Parathyroid adenoma (tissue), 2 donors: ENCODE measurements around the gene TRAF1.

ENCODE experiments used
- H2AFZ ChIP-seq: fragments of 300-600 bp; sonication (generic); one replicate; pipeline ENCODE4 v1.7.0; 2017; ENCODE audit warnings: antibody characterized with exemption, mild to moderate bottlenecking
- H3K27ac ChIP-seq: fragments of 300-600 bp; sonication (generic); one replicate; pipeline ENCODE4 v1.7.0; 2017
- H3K27me3 ChIP-seq: fragments of 300-600 bp; sonication (generic); one replicate; pipeline ENCODE4 v1.7.0; 2017; ENCODE audit warnings: low read length; ENCODE audit not compliant: control insufficient read depth, insufficient read depth
- H3K36me3 ChIP-seq: fragments of 300-600 bp; sonication (generic); one replicate; pipeline ENCODE4 v1.7.0; 2017; ENCODE audit warnings: low read length; ENCODE audit not compliant: control insufficient read depth, insufficient read depth
- H3K4me1 ChIP-seq: fragments of 300-600 bp; sonication (generic); one replicate; pipeline ENCODE4 v1.7.0; 2017; ENCODE audit warnings: control low read depth
- H3K4me2 ChIP-seq: fragments of 300-600 bp; sonication (generic); one replicate; pipeline ENCODE4 v1.7.0; 2017; ENCODE audit warnings: low read length
- H3K4me3 ChIP-seq: fragments of 300-600 bp; sonication (generic); one replicate; pipeline ENCODE4 v1.7.0; 2017; ENCODE audit warnings: low read depth, low read length
- H3K79me2 ChIP-seq: fragments of 300-600 bp; sonication (generic); one replicate; pipeline ENCODE4 v1.7.0; 2017; ENCODE audit warnings: control low read depth
- H3K9ac ChIP-seq: fragments of 300-600 bp; sonication (generic); one replicate; pipeline ENCODE4 v1.7.0; 2017; ENCODE audit warnings: mild to moderate bottlenecking
- H3K9me3 ChIP-seq: fragments of 300-600 bp; sonication (generic); one replicate; pipeline ENCODE4 v1.7.0; 2017; ENCODE audit warnings: low read length; ENCODE audit not compliant: control insufficient read depth
- CTCF ChIP-seq: fragments of 300-600 bp; sonication (generic); IDR thresholded peaks from one replicate; pipeline ENCODE4 v1.7.0; 2017; ENCODE audit warnings: antibody characterized with exemption, mild to moderate bottlenecking
- donor health status: primary hyperparathyroidism.

Gene TRAF1

GRCh38 chr9:120956862-120957261, 30.3 kb upstream of the TRAF1 start:
- no peak overlapping the region for H3K27ac ChIP-seq
- no peak overlapping the region for H3K4me3 ChIP-seq
- no peaks in the 10 kb centered on the region for H3K36me3 ChIP-seq
- H3K9ac ChIP-seq, result no peak overlapping the region
- no peak for TF ChIP-seq CTCF
- H3K27me3 ChIP-seq, result no peaks in the 10 kb centered on the region
- H3K4me1 ChIP-seq, result no peaks in the 10 kb centered on the region
- no peaks in the 10 kb centered on the region for H3K79me2 ChIP-seq
- no peaks in the 10 kb centered on the region for H3K9me3 ChIP-seq
- no peak overlapping the region for H2AFZ ChIP-seq
- H3K4me2 ChIP-seq, result no peak overlapping the region

GRCh38 chr9:120951960-120952618, 25.5 kb upstream of the TRAF1 start:
- H3K27ac ChIP-seq, result no peak overlapping the region
- no peak for TF ChIP-seq CTCF
- H3K4me3 ChIP-seq, result no peak overlapping the region
- H2AFZ ChIP-seq, result no peak overlapping the region
- H3K36me3 ChIP-seq, result no peaks in the 10 kb centered on the region
- no peak overlapping the region for H3K4me2 ChIP-seq
- no peaks in the 10 kb centered on the region for H3K27me3 ChIP-seq
- no peaks in the 10 kb centered on the region for H3K4me1 ChIP-seq
- no peaks in the 10 kb centered on the region for H3K79me2 ChIP-seq
- H3K9ac ChIP-seq, result no peak overlapping the region
- H3K9me3 ChIP-seq, result no peaks in the 10 kb centered on the region

- no peaks in the 10 kb centered on the region for H3K36me3 ChIP-seq
- no peak overlapping the region for H3K4me3 ChIP-seq
- no peaks in the 10 kb centered on the region for H3K79me2 ChIP-seq
- no peaks in the 10 kb centered on the region for H3K4me1 ChIP-seq
- TF ChIP-seq CTCF, result no peak
- H3K27me3 ChIP-seq, result no peaks in the 10 kb centered on the region
- no peak overlapping the region for H3K27ac ChIP-seq
- no peak overlapping the region for H2AFZ ChIP-seq
- H3K9me3 ChIP-seq, result no peaks in the 10 kb centered on the region
- no peak overlapping the region for H3K9ac ChIP-seq
- no peak overlapping the region for H3K4me2 ChIP-seq
Observed at GRCh38 chr9:120950421-120951388, 24.1 kb upstream of the TRAF1 start.

- H2AFZ ChIP-seq, result no peak overlapping the region
- no peak overlapping the region for H3K4me3 ChIP-seq
- no peaks in the 10 kb centered on the region for H3K9me3 ChIP-seq
- H3K9ac ChIP-seq, result no peak overlapping the region
- no peak overlapping the region for H3K27ac ChIP-seq
- no peak overlapping the region for H3K4me2 ChIP-seq
- no peak for TF ChIP-seq CTCF
- H3K36me3 ChIP-seq, result no peaks in the 10 kb centered on the region
- H3K27me3 ChIP-seq, result no peaks in the 10 kb centered on the region
- H3K79me2 ChIP-seq, result no peaks in the 10 kb centered on the region
- H3K4me1 ChIP-seq, result no peaks in the 10 kb centered on the region
Observed at GRCh38 chr9:120949290-120949689, 22.7 kb upstream of the TRAF1 start.
